Measurements from ENCODE around the gene SMARCAL1.

The SMARCAL1 gene

GRCh38 chr2:216477283-216478035 is 65.2 kb downstream of the SMARCAL1 start:
- DNase-seq (ENCODE audit: low spot score) = no peak

- peak; percentile 89 for DNase-seq (ENCODE audit: low spot score)
Measured at GRCh38 chr2:216478151-216478550, 65.9 kb downstream of the SMARCAL1 start.

- no peak for DNase-seq (ENCODE audit: low spot score)
Measured at GRCh38 chr2:216478791-216479190, 66.5 kb downstream of the SMARCAL1 start.

GRCh38 chr2:216480221-216480620 is 67.9 kb downstream of the SMARCAL1 start:
- DNase-seq (ENCODE audit: low spot score) = no peak

- no peak for DNase-seq (ENCODE audit: low spot score)
Measured at GRCh38 chr2:216482640-216483039, 70.4 kb downstream of the SMARCAL1 start.

- DNase-seq (ENCODE audit: low spot score) = no peak
Measured at GRCh38 chr2:216485237-216485636, 73.0 kb downstream of the SMARCAL1 start.

GRCh38 chr2:216485745-216486144 is 73.5 kb downstream of the SMARCAL1 start:
- DNase-seq (ENCODE audit: low spot score) = no peak

- DNase-seq (ENCODE audit: low spot score) = no peak
Measured at GRCh38 chr2:216486271-216486670, 74.0 kb downstream of the SMARCAL1 start.

GRCh38 chr2:216486708-216487107 is 74.4 kb downstream of the SMARCAL1 start:
- DNase-seq (ENCODE audit: low spot score) = peak; percentile 66

GRCh38 chr2:216490061-216490460 is 77.8 kb downstream of the SMARCAL1 start:
- DNase-seq (ENCODE audit: low spot score) = peak; percentile 64

GRCh38 chr2:216491793-216492596 is 79.7 kb downstream of the SMARCAL1 start:
- no peak for DNase-seq (ENCODE audit: low spot score)

- DNase-seq (ENCODE audit: low spot score) = peak; percentile 88
Measured at GRCh38 chr2:216492597-216493333, 80.5 kb downstream of the SMARCAL1 start.

- no peak for DNase-seq (ENCODE audit: low spot score)
Measured at GRCh38 chr2:216493334-216493685, 81.0 kb downstream of the SMARCAL1 start.

- DNase-seq (ENCODE audit: low spot score) = peak; percentile 72
Measured at GRCh38 chr2:216495656-216496055, 83.4 kb downstream of the SMARCAL1 start.

GRCh38 chr2:216497382-216498069 is 85.2 kb downstream of the SMARCAL1 start:
- no peak for DNase-seq (ENCODE audit: low spot score)

GRCh38 chr2:216498070-216498378 is 85.7 kb downstream of the SMARCAL1 start:
- no peak for DNase-seq (ENCODE audit: low spot score)

- DNase-seq (ENCODE audit: low spot score) = peak; percentile 94
Measured at GRCh38 chr2:216498379-216499352, 86.4 kb downstream of the SMARCAL1 start, which contains the start of gene RPL37A. RPL37A (plus strand) TSS chr2:216498844; CDS start chr2:216498875, 31 bp downstream.

GRCh38 chr2:216499641-216500218 is 87.4 kb downstream of the SMARCAL1 start:
- DNase-seq (ENCODE audit: low spot score) = no peak

GRCh38 chr2:216500572-216500971 is 88.3 kb downstream of the SMARCAL1 start:
- no peak for DNase-seq (ENCODE audit: low spot score)

GRCh38 chr2:216501854-216502253 is 89.6 kb downstream of the SMARCAL1 start:
- no peak for DNase-seq (ENCODE audit: low spot score)
